Fibroblast of lung (primary cell): Measurements from ENCODE around the gene PITX3.

Source experiments
- CTCF ChIP-seq, 2 donors: IDR thresholded peaks in 1 of 2; conservative IDR thresholded peaks in 1 of 2; 1 replicate in 1 of 2; 2 replicates in 1 of 2; pipeline ENCODE4 v1.5.1; 2011 to 2012; ENCODE audit warnings: low read length in 2 of 2, control low read depth in 1 of 2, inconsistent platforms in 1 of 2, low read depth in 1 of 2, mild to moderate bottlenecking in 1 of 2
- EZH2 ChIP-seq: IDR thresholded peaks from 2 replicates; pipeline ENCODE4 v1.5.1; 2012; ENCODE audit warnings: low read length, control low read depth, mild to moderate bottlenecking; ENCODE audit errors: missing control alignments

GRCh38 chr10:102195296-102195870, 45.9 kb downstream of the PITX3 start:
- TF ChIP-seq CTCF (conservative IDR thresholded peaks at IDR 0.05 in 1 of 2, IDR thresholded peaks at IDR 0.05 in 1 of 2; ENCODE audit: low read depth in 1 of 2, low read length in 2 of 2) (no peak), EZH2 (no peak)
